HEK293 (cell line): Measurements from ENCODE around the gene HOXA10.

ENCODE experiments used
- KLF9 ChIP-seq: fragments of 450-650 bp; formaldehyde crosslinking; IDR thresholded peaks from 2 replicates; pipeline ENCODE4 v1.5.1; 2016; ENCODE audit warnings: missing biosample characterization, missing genetic modification characterization, low read depth
- MYNN ChIP-seq: fragments of 450-650 bp; formaldehyde crosslinking; IDR thresholded peaks from 2 replicates; pipeline ENCODE4 v1.5.1; 2016; ENCODE audit warnings: missing biosample characterization, missing genetic modification characterization, borderline replicate concordance
- OSR2 ChIP-seq: fragments of 450-650 bp; formaldehyde crosslinking; IDR thresholded peaks from 2 replicates; pipeline ENCODE4 v1.5.1; 2016; ENCODE audit warnings: missing biosample characterization, missing genetic modification characterization
- OVOL3 ChIP-seq: fragments of 450-650 bp; formaldehyde crosslinking; IDR thresholded peaks from 2 replicates; pipeline ENCODE4 v1.5.1; 2016; ENCODE audit warnings: missing biosample characterization, missing genetic modification characterization
- ZBTB17 ChIP-seq: fragments of 450-650 bp; formaldehyde crosslinking; IDR thresholded peaks from 2 replicates; pipeline ENCODE4 v1.5.1; 2016; ENCODE audit warnings: missing biosample characterization, missing genetic modification characterization
- ZFHX2 ChIP-seq: fragments of 450-650 bp; formaldehyde crosslinking; conservative IDR thresholded peaks from 2 replicates; pipeline ENCODE4 v1.5.1; 2016; ENCODE audit warnings: missing biosample characterization, missing genetic modification characterization
- ZFP37 ChIP-seq: fragments of 450-650 bp; formaldehyde crosslinking; IDR thresholded peaks from 2 replicates; pipeline ENCODE4 v1.5.1; 2016; ENCODE audit warnings: missing biosample characterization, missing genetic modification characterization
- ZNF23 ChIP-seq: fragments of 450-650 bp; formaldehyde crosslinking; IDR thresholded peaks from 2 replicates; pipeline ENCODE4 v1.5.1; 2016; ENCODE audit warnings: missing biosample characterization, missing genetic modification characterization, borderline replicate concordance
- ZNF341 ChIP-seq: fragments of 450-650 bp; formaldehyde crosslinking; IDR thresholded peaks from 2 replicates; pipeline ENCODE4; 2016; ENCODE audit warnings: low read depth, missing biosample characterization, missing genetic modification characterization
- ZNF391 ChIP-seq: fragments of 450-650 bp; formaldehyde crosslinking; IDR thresholded peaks from 2 replicates; pipeline ENCODE4 v1.5.1; 2016; ENCODE audit warnings: low read depth, missing biosample characterization, missing genetic modification characterization, borderline replicate concordance
- ZNF423 ChIP-seq: fragments of 450-650 bp; formaldehyde crosslinking; IDR thresholded peaks from 2 replicates; pipeline ENCODE4 v1.5.1; 2016; ENCODE audit warnings: missing biosample characterization, missing genetic modification characterization
- ZNF629 ChIP-seq: fragments of 450-650 bp; formaldehyde crosslinking; IDR thresholded peaks from 2 replicates; pipeline ENCODE4 v1.5.1; 2017; ENCODE audit warnings: missing biosample characterization, missing genetic modification characterization
- ZNF76 ChIP-seq: fragments of 450-650 bp; formaldehyde crosslinking; IDR thresholded peaks from 2 replicates; pipeline ENCODE4; 2016; ENCODE audit warnings: low read depth, missing biosample characterization, missing genetic modification characterization, borderline replicate concordance
- TF ChIP-seq, protein P1 (sequence below): fragments of 450-650 bp; formaldehyde crosslinking; conservative IDR thresholded peaks from 2 replicates; pipeline ENCODE4 v1.5.1; 2016; ENCODE audit warnings: low read depth, missing biosample characterization, missing genetic modification characterization
- TF ChIP-seq, protein P2 (sequence below): sonication (generic); formaldehyde crosslinking; IDR thresholded peaks from 2 replicates; pipeline ENCODE4 v1.8.1; 2022; ENCODE audit warnings: mild to moderate bottlenecking, moderate library complexity, missing genetic modification reagents
- TF ChIP-seq, protein P3 (sequence below): fragments of 450-650 bp; IDR thresholded peaks from 2 replicates; pipeline ENCODE4 v1.5.1; 2018; ENCODE audit warnings: missing biosample characterization, mild to moderate bottlenecking, missing genetic modification characterization
- TF ChIP-seq, protein P4 (sequence below): fragments of 450-650 bp; formaldehyde crosslinking; IDR thresholded peaks from 2 replicates; pipeline ENCODE4 v1.5.1; 2016; ENCODE audit warnings: missing biosample characterization, missing genetic modification characterization
- TF ChIP-seq, protein P5 (sequence below): fragments of 450-650 bp; formaldehyde crosslinking; conservative IDR thresholded peaks from 2 replicates; pipeline ENCODE4 v1.5.1; 2016; ENCODE audit warnings: low read depth, missing biosample characterization, missing genetic modification characterization
- TF ChIP-seq, protein P6 (sequence below): fragments of 450-650 bp; formaldehyde crosslinking; IDR thresholded peaks from 2 replicates; pipeline ENCODE4 v1.5.1; 2016; ENCODE audit warnings: missing biosample characterization, missing genetic modification characterization, low read depth
- TF ChIP-seq, protein P7 (sequence below): fragments of 450-650 bp; formaldehyde crosslinking; optimal IDR thresholded peaks from 2 replicates; pipeline ENCODE3; 2016; ENCODE audit warnings: missing biosample characterization, mild to moderate bottlenecking, missing genetic modification characterization

The HOXA10 gene

DNA sequence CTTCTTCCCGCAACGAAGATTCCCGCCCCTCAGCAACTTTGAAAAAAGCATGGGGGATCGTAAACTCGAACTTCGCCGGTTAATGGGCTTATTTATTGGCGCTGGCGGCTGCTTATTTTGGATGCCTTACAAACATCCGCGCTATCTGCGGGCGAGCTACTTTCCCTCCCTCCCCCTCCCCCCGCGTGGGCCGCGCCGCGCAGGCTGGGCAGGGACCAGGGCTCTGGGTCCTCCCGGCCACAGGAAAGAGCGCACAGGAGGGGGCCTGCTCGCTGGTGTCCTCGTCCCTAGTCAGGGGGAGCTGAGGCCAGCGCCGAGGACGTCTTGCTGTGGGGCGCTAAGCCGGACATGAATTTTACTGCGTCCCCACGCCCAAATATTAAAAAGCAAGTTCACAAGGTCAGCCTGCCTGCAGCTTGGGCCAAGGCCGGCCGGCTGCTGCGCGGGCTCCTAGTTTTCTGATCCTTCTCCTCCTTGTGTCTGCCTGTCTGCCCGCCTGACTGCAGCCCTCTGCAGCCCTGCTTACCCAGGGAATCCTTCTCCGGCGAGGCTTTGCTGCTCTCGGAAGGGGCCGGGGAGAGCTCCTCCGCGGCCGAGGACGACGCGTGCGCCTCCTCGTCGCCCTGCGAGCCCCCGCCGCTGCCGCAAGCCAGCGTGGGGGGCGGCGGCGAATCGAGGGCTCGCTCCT is 1.2 kb downstream of the HOXA10 start (continued):
- TF ChIP-seq, protein P1, sequence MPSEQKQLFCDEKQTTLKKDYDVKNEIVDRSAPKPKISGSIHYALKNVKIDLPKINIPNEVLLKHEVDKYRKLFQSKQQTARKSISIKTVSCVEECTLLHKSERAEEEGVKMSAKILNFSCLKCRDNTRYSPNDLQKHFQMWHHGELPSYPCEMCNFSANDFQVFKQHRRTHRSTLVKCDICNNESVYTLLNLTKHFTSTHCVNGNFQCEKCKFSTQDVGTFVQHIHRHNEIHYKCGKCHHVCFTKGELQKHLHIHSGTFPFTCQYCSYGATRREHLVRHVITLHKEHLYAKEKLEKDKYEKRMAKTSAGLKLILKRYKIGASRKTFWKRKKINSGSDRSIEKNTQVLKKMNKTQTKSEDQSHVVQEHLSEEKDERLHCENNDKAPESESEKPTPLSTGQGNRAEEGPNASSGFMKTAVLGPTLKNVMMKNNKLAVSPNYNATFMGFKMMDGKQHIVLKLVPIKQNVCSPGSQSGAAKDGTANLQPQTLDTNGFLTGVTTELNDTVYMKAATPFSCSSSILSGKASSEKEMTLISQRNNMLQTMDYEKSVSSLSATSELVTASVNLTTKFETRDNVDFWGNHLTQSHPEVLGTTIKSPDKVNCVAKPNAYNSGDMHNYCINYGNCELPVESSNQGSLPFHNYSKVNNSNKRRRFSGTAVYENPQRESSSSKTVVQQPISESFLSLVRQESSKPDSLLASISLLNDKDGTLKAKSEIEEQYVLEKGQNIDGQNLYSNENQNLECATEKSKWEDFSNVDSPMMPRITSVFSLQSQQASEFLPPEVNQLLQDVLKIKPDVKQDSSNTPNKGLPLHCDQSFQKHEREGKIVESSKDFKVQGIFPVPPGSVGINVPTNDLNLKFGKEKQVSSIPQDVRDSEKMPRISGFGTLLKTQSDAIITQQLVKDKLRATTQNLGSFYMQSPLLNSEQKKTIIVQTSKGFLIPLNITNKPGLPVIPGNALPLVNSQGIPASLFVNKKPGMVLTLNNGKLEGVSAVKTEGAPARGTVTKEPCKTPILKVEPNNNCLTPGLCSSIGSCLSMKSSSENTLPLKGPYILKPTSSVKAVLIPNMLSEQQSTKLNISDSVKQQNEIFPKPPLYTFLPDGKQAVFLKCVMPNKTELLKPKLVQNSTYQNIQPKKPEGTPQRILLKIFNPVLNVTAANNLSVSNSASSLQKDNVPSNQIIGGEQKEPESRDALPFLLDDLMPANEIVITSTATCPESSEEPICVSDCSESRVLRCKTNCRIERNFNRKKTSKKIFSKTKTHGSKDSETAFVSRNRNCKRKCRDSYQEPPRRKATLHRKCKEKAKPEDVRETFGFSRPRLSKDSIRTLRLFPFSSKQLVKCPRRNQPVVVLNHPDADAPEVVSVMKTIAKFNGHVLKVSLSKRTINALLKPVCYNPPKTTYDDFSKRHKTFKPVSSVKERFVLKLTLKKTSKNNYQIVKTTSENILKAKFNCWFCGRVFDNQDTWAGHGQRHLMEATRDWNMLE (tag by site-specific recombination) = no peak
- TF ChIP-seq ZNF629 (tag by site-specific recombination) = peak; percentile 48; the same call in 1 of the 2 replicates
- TF ChIP-seq KLF9 = 0 out of 2 replicates have a peak, but pooled peaks have one; percentile 35
- peak; percentile 87 for TF ChIP-seq ZFHX2
- TF ChIP-seq ZNF423 (tag by site-specific recombination) = peak; percentile 61
- TF ChIP-seq, protein P2, sequence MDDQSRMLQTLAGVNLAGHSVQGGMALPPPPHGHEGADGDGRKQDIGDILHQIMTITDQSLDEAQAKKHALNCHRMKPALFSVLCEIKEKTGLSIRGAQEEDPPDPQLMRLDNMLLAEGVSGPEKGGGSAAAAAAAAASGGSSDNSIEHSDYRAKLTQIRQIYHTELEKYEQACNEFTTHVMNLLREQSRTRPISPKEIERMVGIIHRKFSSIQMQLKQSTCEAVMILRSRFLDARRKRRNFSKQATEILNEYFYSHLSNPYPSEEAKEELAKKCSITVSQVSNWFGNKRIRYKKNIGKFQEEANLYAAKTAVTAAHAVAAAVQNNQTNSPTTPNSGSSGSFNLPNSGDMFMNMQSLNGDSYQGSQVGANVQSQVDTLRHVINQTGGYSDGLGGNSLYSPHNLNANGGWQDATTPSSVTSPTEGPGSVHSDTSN (CRISPR knock-in tag) = peak; percentile 47; the same call in 1 of the 2 replicates
- TF ChIP-seq ZNF23 (tag by site-specific recombination) = no peak
- peak; percentile 45; the same call in 1 of the 2 replicates for TF ChIP-seq ZNF341 (tag by site-specific recombination)
- no peak for TF ChIP-seq MYNN (tag by site-specific recombination)
- peak; percentile 83 for TF ChIP-seq ZBTB17
- TF ChIP-seq, protein P3, sequence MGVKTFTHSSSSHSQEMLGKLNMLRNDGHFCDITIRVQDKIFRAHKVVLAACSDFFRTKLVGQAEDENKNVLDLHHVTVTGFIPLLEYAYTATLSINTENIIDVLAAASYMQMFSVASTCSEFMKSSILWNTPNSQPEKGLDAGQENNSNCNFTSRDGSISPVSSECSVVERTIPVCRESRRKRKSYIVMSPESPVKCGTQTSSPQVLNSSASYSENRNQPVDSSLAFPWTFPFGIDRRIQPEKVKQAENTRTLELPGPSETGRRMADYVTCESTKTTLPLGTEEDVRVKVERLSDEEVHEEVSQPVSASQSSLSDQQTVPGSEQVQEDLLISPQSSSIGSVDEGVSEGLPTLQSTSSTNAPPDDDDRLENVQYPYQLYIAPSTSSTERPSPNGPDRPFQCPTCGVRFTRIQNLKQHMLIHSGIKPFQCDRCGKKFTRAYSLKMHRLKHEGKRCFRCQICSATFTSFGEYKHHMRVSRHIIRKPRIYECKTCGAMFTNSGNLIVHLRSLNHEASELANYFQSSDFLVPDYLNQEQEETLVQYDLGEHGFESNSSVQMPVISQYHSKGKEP (tag by site-specific recombination) = no peak
- TF ChIP-seq ZNF76 (tag by site-specific recombination) = 0 out of 2 replicates have a peak, but pooled peaks have one; percentile 26
- TF ChIP-seq ZNF391 = peak; percentile 31; the same call in 1 of the 2 replicates
- peak; percentile 31; the same call in 1 of the 2 replicates for TF ChIP-seq ZFP37 (tag by site-specific recombination)
- TF ChIP-seq, protein P4, sequence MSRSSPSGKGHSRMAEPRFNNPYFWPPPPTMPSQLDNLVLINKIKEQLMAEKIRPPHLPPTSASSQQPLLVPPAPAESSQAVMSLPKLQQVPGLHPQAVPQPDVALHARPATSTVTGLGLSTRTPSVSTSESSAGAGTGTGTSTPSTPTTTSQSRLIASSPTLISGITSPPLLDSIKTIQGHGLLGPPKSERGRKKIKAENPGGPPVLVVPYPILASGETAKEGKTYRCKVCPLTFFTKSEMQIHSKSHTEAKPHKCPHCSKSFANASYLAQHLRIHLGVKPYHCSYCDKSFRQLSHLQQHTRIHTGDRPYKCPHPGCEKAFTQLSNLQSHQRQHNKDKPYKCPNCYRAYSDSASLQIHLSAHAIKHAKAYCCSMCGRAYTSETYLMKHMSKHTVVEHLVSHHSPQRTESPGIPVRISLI = peak; percentile 47; the same call in 1 of the 2 replicates
- TF ChIP-seq, protein P5, sequence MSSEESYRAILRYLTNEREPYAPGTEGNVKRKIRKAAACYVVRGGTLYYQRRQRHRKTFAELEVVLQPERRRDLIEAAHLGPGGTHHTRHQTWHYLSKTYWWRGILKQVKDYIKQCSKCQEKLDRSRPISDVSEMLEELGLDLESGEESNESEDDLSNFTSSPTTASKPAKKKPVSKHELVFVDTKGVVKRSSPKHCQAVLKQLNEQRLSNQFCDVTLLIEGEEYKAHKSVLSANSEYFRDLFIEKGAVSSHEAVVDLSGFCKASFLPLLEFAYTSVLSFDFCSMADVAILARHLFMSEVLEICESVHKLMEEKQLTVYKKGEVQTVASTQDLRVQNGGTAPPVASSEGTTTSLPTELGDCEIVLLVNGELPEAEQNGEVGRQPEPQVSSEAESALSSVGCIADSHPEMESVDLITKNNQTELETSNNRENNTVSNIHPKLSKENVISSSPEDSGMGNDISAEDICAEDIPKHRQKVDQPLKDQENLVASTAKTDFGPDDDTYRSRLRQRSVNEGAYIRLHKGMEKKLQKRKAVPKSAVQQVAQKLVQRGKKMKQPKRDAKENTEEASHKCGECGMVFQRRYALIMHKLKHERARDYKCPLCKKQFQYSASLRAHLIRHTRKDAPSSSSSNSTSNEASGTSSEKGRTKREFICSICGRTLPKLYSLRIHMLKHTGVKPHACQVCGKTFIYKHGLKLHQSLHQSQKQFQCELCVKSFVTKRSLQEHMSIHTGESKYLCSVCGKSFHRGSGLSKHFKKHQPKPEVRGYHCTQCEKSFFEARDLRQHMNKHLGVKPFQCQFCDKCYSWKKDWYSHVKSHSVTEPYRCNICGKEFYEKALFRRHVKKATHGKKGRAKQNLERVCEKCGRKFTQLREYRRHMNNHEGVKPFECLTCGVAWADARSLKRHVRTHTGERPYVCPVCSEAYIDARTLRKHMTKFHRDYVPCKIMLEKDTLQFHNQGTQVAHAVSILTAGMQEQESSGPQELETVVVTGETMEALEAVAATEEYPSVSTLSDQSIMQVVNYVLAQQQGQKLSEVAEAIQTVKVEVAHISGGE (tag by site-specific recombination) = peak; percentile 30; the same call in 1 of the 2 replicates
- TF ChIP-seq, protein P6, sequence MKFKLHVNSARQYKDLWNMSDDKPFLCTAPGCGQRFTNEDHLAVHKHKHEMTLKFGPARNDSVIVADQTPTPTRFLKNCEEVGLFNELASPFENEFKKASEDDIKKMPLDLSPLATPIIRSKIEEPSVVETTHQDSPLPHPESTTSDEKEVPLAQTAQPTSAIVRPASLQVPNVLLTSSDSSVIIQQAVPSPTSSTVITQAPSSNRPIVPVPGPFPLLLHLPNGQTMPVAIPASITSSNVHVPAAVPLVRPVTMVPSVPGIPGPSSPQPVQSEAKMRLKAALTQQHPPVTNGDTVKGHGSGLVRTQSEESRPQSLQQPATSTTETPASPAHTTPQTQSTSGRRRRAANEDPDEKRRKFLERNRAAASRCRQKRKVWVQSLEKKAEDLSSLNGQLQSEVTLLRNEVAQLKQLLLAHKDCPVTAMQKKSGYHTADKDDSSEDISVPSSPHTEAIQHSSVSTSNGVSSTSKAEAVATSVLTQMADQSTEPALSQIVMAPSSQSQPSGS (tag by site-specific recombination) = no peak
- 0 out of 2 replicates have a peak, but pooled peaks have one; percentile 42 for TF ChIP-seq OVOL3 (tag by site-specific recombination)
- TF ChIP-seq, protein P7, sequence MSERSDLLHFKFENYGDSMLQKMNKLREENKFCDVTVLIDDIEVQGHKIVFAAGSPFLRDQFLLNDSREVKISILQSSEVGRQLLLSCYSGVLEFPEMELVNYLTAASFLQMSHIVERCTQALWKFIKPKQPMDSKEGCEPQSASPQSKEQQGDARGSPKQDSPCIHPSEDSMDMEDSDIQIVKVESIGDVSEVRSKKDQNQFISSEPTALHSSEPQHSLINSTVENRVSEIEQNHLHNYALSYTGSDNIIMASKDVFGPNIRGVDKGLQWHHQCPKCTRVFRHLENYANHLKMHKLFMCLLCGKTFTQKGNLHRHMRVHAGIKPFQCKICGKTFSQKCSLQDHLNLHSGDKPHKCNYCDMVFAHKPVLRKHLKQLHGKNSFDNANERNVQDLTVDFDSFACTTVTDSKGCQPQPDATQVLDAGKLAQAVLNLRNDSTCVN (tag by site-specific recombination) = peak; percentile 70
- TF ChIP-seq OSR2 = peak; percentile 54
